Embryonic facial prominence (tissue), 1 donor: Measurements from ENCODE around the gene THEMIS.

Source experiments
- DNase-seq: peaks from one replicate; pipeline ENCODE4 v3.0.0-alpha.2; 2016; ENCODE audit errors: extremely low spot score

The THEMIS gene

GRCh38 chr6:127858727-127859391 lies 42.0 kb downstream of the THEMIS start:
- DNase-seq, result no peak

GRCh38 chr6:127857051-127857637 lies 43.7 kb downstream of the THEMIS start:
- DNase-seq, result no peak

- no peak for DNase-seq
Observed at GRCh38 chr6:127855542-127856159, 45.2 kb downstream of the THEMIS start.

- no peak for DNase-seq
Observed at GRCh38 chr6:127854009-127854408, 46.8 kb downstream of the THEMIS start.

- DNase-seq, result no peak
Observed at GRCh38 chr6:127851197-127851596, 49.7 kb downstream of the THEMIS start.

- DNase-seq, result no peak
Observed at GRCh38 chr6:127845242-127845641, 55.6 kb downstream of the THEMIS start.

GRCh38 chr6:127844529-127844928 lies 56.3 kb downstream of the THEMIS start:
- DNase-seq, result no peak

GRCh38 chr6:127843582-127843981 lies 57.3 kb downstream of the THEMIS start:
- DNase-seq, result no peak

- DNase-seq, result no peak
Observed at GRCh38 chr6:127842562-127842961, 58.3 kb downstream of the THEMIS start.

GRCh38 chr6:127841811-127842210 lies 59.0 kb downstream of the THEMIS start:
- no peak for DNase-seq

GRCh38 chr6:127834136-127834535 lies 66.7 kb downstream of the THEMIS start:
- no peak for DNase-seq

GRCh38 chr6:127833336-127833735 lies 67.5 kb downstream of the THEMIS start:
- no peak for DNase-seq

- no peak for DNase-seq
Observed at GRCh38 chr6:127832381-127832780, 68.5 kb downstream of the THEMIS start.

- DNase-seq, result no peak
Observed at GRCh38 chr6:127824061-127824460, 76.8 kb downstream of the THEMIS start.

- DNase-seq, result no peak
Observed at GRCh38 chr6:127821431-127821830, 79.4 kb downstream of the THEMIS start.

GRCh38 chr6:127818149-127818548 lies 82.7 kb downstream of the THEMIS start:
- no peak for DNase-seq

- DNase-seq, result no peak
Observed at GRCh38 chr6:127816643-127817042, 84.2 kb downstream of the THEMIS start.

GRCh38 chr6:127813699-127814027 lies 87.2 kb downstream of the THEMIS start:
- DNase-seq, result no peak

GRCh38 chr6:127812985-127813698 lies 87.7 kb downstream of the THEMIS start:
- DNase-seq, result no peak

GRCh38 chr6:127811900-127812570 lies 88.8 kb downstream of the THEMIS start:
- no peak for DNase-seq

GRCh38 chr6:127807806-127808517 lies 92.9 kb downstream of the THEMIS start:
- no peak for DNase-seq

- no peak for DNase-seq
Observed at GRCh38 chr6:127796713-127797112, 104.1 kb downstream of the THEMIS start.
